ENCODE measurements around the gene SOX30. TPM values are rescaled to one million over a fixed set of nuclear protein-coding genes. Genes with fewer than 3 reads are reported as not detected.

Gene SOX30
- total RNA-seq, 4 donors from 2014 or later: not detected

DNA sequence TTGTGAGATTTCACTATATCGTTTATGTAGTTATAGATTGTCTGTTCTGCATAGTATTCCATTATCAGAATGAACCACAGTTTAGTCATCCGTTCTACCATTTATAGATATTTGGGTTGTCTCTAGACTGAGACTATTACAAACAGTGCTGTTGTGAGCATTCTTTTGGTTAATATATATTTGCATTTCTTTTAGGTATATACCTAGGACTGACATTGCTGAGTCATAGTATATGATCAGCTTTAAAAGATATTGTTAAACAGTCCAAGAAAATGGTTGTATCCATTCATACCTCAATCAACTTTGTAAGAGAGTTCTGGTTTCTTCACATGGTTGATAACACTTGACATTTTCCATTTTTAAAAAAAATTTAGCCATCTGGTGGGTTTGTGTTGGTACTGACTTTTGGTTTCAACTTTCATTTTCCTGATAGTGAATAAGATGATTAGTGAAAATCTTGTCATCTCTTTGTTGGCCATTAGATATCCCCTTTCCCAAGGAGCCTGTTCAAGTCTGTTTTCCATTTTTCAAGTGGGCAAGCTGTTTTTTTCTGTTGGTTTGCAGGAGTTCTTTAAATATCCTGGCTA is 53.8 kb downstream of the SOX30 start:
- Histone ChIP-seq H3K9me3 (no peaks in the 10 kb centered on the region), H3K36me3 (no peaks in the 10 kb centered on the region), H3K27ac (no peak overlapping the region), H3K27me3 (no peaks in the 10 kb centered on the region), H3K4me1 (peaks cover 0 to 5% (median 0%) of the 10 kb centered on the region in 3 donors), H3K4me3 (no peak overlapping the region)
- intact Hi-C loops (cut with DNase I): no loop called here
- no peak for DNase-seq
- 52 to 91% methylated on average over 2 of the region's 2 CpGs for WGBS, 2 donors
- TF ChIP-seq POLR2A (IDR thresholded peaks at IDR 0.05): no peak
- TF ChIP-seq, protein P1, sequence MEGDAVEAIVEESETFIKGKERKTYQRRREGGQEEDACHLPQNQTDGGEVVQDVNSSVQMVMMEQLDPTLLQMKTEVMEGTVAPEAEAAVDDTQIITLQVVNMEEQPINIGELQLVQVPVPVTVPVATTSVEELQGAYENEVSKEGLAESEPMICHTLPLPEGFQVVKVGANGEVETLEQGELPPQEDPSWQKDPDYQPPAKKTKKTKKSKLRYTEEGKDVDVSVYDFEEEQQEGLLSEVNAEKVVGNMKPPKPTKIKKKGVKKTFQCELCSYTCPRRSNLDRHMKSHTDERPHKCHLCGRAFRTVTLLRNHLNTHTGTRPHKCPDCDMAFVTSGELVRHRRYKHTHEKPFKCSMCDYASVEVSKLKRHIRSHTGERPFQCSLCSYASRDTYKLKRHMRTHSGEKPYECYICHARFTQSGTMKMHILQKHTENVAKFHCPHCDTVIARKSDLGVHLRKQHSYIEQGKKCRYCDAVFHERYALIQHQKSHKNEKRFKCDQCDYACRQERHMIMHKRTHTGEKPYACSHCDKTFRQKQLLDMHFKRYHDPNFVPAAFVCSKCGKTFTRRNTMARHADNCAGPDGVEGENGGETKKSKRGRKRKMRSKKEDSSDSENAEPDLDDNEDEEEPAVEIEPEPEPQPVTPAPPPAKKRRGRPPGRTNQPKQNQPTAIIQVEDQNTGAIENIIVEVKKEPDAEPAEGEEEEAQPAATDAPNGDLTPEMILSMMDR (IDR thresholded peaks at IDR 0.05): no peak

- Histone ChIP-seq H3K9me3 (no peaks in the 10 kb centered on the region), H3K4me1 (peaks cover 0 to 9% (median 5%) of the 10 kb centered on the region in 3 donors), H3K4me3 (no peak overlapping the region), H3K27ac (no peak overlapping the region), H3K27me3 (no peaks in the 10 kb centered on the region), H3K36me3 (no peaks in the 10 kb centered on the region)
- WGBS, 2 donors: 53 to 95% methylated on average over 1 of the region's 1 CpG
- TF ChIP-seq, protein P1 (IDR thresholded peaks at IDR 0.05): no peak
- no peak for TF ChIP-seq POLR2A (IDR thresholded peaks at IDR 0.05)
- no peak for DNase-seq
- intact Hi-C loops (cut with DNase I): no loop called here
Measured at GRCh38 chr5:157597277-157597676, 55.0 kb downstream of the SOX30 start.

DNA sequence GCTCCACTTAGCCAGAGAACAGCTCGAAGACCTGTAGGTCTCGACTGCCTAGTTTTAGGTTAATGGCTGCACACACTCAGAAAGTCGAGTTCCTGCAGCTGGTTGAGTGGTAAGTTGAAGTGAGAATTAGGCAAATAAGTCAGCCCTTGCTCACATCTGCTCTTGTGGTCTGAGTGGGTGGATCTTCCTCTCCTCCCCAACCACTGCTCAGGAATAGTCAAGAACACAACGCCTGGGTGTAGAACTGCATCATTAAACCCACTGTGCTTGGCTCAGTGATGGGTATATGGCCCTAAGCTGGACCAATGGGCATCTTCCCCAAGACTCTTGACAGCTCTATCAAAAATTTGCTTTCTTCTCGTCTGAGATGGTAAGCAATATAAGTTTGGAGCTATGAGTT is 55.8 kb downstream of the SOX30 start:
- H3K27ac ChIP-seq: no peak overlapping the region
- intact Hi-C loops (cut with DNase I): no loop called here
- no peaks in the 10 kb centered on the region for H3K27me3 ChIP-seq
- no peak for DNase-seq
- no peaks in the 10 kb centered on the region for H3K9me3 ChIP-seq
- 63 to 77% methylated on average over 5 of the region's 5 CpGs for WGBS, 2 donors
- H3K4me1 ChIP-seq: peaks cover 0 to 10% (median 6%) of the 10 kb centered on the region in 3 donors
- TF ChIP-seq POLR2A (IDR thresholded peaks at IDR 0.05): no peak
- TF ChIP-seq, protein P1 (IDR thresholded peaks at IDR 0.05): no peak
- H3K36me3 ChIP-seq: no peaks in the 10 kb centered on the region
- H3K4me3 ChIP-seq: no peak overlapping the region

DNA sequence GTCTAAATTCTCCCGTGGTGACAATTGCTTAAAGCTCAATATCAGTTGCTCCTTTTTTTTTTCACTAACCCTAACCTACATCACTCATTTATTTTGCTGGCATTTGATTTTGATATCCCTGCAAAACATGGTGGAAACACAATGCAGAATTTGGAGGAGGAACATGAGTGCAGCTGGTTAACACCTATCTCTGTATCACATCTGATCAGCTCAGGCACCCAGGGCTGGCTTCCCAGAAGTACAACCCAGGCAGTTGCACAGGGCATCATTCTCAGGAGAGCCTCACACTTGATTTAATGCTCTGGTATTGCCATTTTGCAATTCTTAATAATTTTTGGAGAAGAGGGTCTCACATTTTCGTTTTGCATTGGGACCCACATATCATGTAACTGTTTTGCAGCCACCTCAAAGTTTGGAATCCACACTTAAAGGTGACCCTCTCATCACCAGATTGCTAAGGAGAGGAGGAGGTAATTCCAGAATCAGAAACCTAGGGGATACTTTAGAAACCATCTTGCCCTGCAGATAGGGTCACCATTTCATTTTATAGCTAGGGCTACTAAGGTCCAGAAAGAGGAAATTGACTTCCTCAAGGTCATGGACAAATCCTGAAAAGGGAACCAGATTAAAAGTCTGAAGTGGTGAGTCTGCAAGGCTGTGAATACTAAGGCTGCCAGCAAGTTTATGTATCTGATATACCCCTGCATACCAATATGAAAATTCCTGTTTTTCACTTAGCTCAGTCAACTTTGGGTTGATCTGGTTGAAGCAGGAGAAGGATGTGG is 57.4 kb downstream of the SOX30 start:
- Histone ChIP-seq H3K27ac (no peak overlapping the region), H3K9me3 (no peaks in the 10 kb centered on the region), H3K4me1 (peaks cover 0 to 10% (median 6%) of the 10 kb centered on the region in 3 donors), H3K4me3 (no peak overlapping the region), H3K27me3 (no peaks in the 10 kb centered on the region), H3K36me3 (no peaks in the 10 kb centered on the region)
- DNase-seq: no peak
- 33 to 51% methylated on average over 2 of the region's 2 CpGs for WGBS, 2 donors
- TF ChIP-seq, protein P1 (IDR thresholded peaks at IDR 0.05): no peak
- TF ChIP-seq POLR2A (IDR thresholded peaks at IDR 0.05): no peak
- intact Hi-C loops (cut with DNase I): no loop called here

DNA sequence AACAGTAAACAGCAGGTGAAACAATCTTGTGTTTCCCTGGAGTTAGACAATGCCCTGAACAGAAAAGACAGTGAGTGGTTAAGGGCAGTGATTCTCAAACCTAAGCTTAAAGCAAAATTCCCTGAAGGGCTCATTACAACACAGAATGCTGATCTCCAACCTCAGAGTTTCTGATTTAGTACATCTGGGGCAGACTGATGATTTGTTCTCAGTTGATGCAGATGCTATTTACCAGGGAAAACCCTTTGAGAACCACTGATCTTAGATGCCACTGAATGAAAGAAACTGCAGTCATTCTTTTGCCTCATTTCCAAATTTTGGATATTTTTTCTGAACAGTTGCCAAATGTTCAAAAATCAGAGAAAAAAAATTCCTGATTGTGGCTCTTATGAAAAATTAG is 58.0 kb downstream of the SOX30 start:
- no peaks in the 10 kb centered on the region for H3K27me3 ChIP-seq
- H3K4me3 ChIP-seq: no peak overlapping the region
- no peaks in the 10 kb centered on the region for H3K36me3 ChIP-seq
- peaks cover 0 to 10% (median 6%) of the 10 kb centered on the region in 3 donors for H3K4me1 ChIP-seq
- H3K9me3 ChIP-seq: no peaks in the 10 kb centered on the region
- no peak overlapping the region for H3K27ac ChIP-seq
- intact Hi-C loops (cut with DNase I): no loop called here
- DNase-seq: no peak
- TF ChIP-seq, protein P1 (IDR thresholded peaks at IDR 0.05): no peak
- no peak for TF ChIP-seq POLR2A (IDR thresholded peaks at IDR 0.05)

Measured in esophagus squamous epithelium (tissue), 5 donors.